SK-N-SH (cell line): ENCODE measurements around the gene DOK6.

Experiments used
- ELF1 ChIP-seq: IDR thresholded peaks from 2 replicates; pipeline ENCODE4 v1.4.0; 2012
- JUND ChIP-seq: IDR thresholded peaks from 2 replicates; pipeline ENCODE4 v1.4.0; 2012
- MEF2A ChIP-seq: IDR thresholded peaks from 2 replicates; pipeline ENCODE4 v1.4.0; 2012; ENCODE audit warnings: low read depth, borderline replicate concordance
- POLR2AphosphoS5 ChIP-seq: IDR thresholded peaks from 2 replicates; pipeline ENCODE4 v1.6.1; 2012; ENCODE audit warnings: low read depth, low read length
- RAD21 ChIP-seq: IDR thresholded peaks from 2 replicates; pipeline ENCODE4 v1.6.1; 2012; ENCODE audit warnings: mild to moderate bottlenecking, low read length
- RCOR1 ChIP-seq: fragments of 150-350 bp; IDR thresholded peaks from 2 replicates; pipeline ENCODE4 v1.6.1; 2017; ENCODE audit warnings: antibody characterized with exemption, low read length
- YY1 ChIP-seq: IDR thresholded peaks from 2 replicates; pipeline ENCODE4 v1.4.0; 2012; ENCODE audit warnings: low read depth, mild to moderate bottlenecking
- TF ChIP-seq, protein P1 (sequence below): fragments of 200-600 bp; sonication (generic); IDR thresholded peaks from 2 replicates; pipeline ENCODE4 v1.6.1; 2017; ENCODE audit warnings: antibody characterized with exemption, mild to moderate bottlenecking, moderate library complexity
- TF ChIP-seq, protein P2 (sequence below): fragments of 150-350 bp; IDR thresholded peaks from 2 replicates; pipeline ENCODE4 v1.6.1; 2017; ENCODE audit warnings: antibody characterized with exemption, low read length, low read depth, borderline replicate concordance
- TF ChIP-seq, protein P3 (sequence below): IDR thresholded peaks from 2 replicates; pipeline ENCODE4 v1.6.1; 2012; ENCODE audit warnings: mild to moderate bottlenecking, low read depth, low read length, moderate library complexity
- TF ChIP-seq, protein P4 (sequence below): IDR thresholded peaks from 2 replicates; pipeline ENCODE4; 2012

DNA sequence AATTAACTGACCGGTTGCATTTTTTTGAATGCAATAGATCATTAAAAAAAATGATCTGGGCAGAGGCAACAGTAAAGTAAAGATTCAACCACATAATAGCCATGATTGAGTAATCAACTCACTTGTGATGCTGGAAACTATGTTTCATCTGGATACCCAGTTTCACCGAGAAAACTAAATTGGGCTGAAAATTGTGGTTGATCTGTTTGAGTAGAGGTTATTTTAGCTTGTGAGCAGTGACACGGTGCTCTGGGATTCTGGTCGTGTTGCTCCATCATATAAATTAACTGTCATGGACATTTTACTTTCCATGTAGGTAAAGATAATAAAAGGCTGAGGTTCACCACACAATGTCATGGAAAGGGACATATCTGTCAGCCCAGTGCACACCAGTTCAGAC lies 488.3 kb downstream of the DOK6 start:
- TF ChIP-seq, protein P1, sequence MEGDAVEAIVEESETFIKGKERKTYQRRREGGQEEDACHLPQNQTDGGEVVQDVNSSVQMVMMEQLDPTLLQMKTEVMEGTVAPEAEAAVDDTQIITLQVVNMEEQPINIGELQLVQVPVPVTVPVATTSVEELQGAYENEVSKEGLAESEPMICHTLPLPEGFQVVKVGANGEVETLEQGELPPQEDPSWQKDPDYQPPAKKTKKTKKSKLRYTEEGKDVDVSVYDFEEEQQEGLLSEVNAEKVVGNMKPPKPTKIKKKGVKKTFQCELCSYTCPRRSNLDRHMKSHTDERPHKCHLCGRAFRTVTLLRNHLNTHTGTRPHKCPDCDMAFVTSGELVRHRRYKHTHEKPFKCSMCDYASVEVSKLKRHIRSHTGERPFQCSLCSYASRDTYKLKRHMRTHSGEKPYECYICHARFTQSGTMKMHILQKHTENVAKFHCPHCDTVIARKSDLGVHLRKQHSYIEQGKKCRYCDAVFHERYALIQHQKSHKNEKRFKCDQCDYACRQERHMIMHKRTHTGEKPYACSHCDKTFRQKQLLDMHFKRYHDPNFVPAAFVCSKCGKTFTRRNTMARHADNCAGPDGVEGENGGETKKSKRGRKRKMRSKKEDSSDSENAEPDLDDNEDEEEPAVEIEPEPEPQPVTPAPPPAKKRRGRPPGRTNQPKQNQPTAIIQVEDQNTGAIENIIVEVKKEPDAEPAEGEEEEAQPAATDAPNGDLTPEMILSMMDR, result no peak
- TF ChIP-seq JUND, result no peak
- TF ChIP-seq MEF2A, result no peak
- TF ChIP-seq, protein P2, sequence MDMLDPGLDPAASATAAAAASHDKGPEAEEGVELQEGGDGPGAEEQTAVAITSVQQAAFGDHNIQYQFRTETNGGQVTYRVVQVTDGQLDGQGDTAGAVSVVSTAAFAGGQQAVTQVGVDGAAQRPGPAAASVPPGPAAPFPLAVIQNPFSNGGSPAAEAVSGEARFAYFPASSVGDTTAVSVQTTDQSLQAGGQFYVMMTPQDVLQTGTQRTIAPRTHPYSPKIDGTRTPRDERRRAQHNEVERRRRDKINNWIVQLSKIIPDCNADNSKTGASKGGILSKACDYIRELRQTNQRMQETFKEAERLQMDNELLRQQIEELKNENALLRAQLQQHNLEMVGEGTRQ, result no peak
- TF ChIP-seq RCOR1, result no peak
- no peak for TF ChIP-seq POLR2AphosphoS5
- TF ChIP-seq, protein P3, sequence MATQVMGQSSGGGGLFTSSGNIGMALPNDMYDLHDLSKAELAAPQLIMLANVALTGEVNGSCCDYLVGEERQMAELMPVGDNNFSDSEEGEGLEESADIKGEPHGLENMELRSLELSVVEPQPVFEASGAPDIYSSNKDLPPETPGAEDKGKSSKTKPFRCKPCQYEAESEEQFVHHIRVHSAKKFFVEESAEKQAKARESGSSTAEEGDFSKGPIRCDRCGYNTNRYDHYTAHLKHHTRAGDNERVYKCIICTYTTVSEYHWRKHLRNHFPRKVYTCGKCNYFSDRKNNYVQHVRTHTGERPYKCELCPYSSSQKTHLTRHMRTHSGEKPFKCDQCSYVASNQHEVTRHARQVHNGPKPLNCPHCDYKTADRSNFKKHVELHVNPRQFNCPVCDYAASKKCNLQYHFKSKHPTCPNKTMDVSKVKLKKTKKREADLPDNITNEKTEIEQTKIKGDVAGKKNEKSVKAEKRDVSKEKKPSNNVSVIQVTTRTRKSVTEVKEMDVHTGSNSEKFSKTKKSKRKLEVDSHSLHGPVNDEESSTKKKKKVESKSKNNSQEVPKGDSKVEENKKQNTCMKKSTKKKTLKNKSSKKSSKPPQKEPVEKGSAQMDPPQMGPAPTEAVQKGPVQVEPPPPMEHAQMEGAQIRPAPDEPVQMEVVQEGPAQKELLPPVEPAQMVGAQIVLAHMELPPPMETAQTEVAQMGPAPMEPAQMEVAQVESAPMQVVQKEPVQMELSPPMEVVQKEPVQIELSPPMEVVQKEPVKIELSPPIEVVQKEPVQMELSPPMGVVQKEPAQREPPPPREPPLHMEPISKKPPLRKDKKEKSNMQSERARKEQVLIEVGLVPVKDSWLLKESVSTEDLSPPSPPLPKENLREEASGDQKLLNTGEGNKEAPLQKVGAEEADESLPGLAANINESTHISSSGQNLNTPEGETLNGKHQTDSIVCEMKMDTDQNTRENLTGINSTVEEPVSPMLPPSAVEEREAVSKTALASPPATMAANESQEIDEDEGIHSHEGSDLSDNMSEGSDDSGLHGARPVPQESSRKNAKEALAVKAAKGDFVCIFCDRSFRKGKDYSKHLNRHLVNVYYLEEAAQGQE, result no peak
- no peak for TF ChIP-seq ELF1
- TF ChIP-seq RAD21, result no peak
- TF ChIP-seq YY1, result no peak
- TF ChIP-seq, protein P4, sequence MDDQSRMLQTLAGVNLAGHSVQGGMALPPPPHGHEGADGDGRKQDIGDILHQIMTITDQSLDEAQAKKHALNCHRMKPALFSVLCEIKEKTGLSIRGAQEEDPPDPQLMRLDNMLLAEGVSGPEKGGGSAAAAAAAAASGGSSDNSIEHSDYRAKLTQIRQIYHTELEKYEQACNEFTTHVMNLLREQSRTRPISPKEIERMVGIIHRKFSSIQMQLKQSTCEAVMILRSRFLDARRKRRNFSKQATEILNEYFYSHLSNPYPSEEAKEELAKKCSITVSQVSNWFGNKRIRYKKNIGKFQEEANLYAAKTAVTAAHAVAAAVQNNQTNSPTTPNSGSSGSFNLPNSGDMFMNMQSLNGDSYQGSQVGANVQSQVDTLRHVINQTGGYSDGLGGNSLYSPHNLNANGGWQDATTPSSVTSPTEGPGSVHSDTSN, result no peak
